Transverse colon (tissue), 4 donors: ENCODE data around the gene EDDM13. TPM values are rescaled to one million over a fixed set of nuclear protein-coding genes. Genes with fewer than 3 reads are reported as not detected.

Experiments
- DNase-seq: peaks from one replicate; pipeline ENCODE4 v3.0.0-alpha.2; 2019
- H3K27ac ChIP-seq, 4 donors: fragments of 200-600 bp; sonication (generic); 2 replicates each; pipeline ENCODE4 v1.5.1; 2016 to 2018; ENCODE audit warnings: inconsistent platforms in 4 of 4
- H3K27me3 ChIP-seq: fragments of 200-600 bp; sonication (generic); 2 replicates; pipeline ENCODE4 v1.5.1; 2017; ENCODE audit warnings: inconsistent platforms
- H3K36me3 ChIP-seq, 4 donors: fragments of 200-600 bp; sonication (generic); 2 replicates each; pipeline ENCODE4 v1.5.1; 2017 to 2019; ENCODE audit warnings: inconsistent platforms in 4 of 4
- H3K4me1 ChIP-seq, 4 donors: fragments of 200-600 bp; sonication (generic); 2 replicates each; pipeline ENCODE4 v1.5.1; 2017 to 2020; ENCODE audit warnings: inconsistent platforms in 4 of 4
- H3K4me3 ChIP-seq, 4 donors: fragments of 200-600 bp; sonication (generic); 1 replicate in 1 of 4; 2 replicates in 3 of 4; pipeline versions ENCODE4 v1.5.1 to v1.6.1; 2017 to 2019; ENCODE audit warnings: inconsistent platforms in 4 of 4
- H3K9me3 ChIP-seq, 2 donors: fragments of 200-600 bp; sonication (generic); 2 replicates each; pipeline ENCODE4 v1.5.1; 2017 to 2019; ENCODE audit warnings: inconsistent platforms in 2 of 2
- EP300 ChIP-seq: sonication (generic); formaldehyde crosslinking; IDR thresholded peaks from one replicate; pipeline ENCODE4 v1.6.1; 2017; ENCODE audit warnings: antibody characterized with exemption, low read depth
- POLR2A ChIP-seq: fragments of 450-650 bp; IDR thresholded peaks from one replicate; pipeline ENCODE4 v1.6.1; 2016; ENCODE audit warnings: antibody characterized with exemption, mild to moderate bottlenecking, moderate library complexity
- POLR2AphosphoS5 ChIP-seq, 3 donors: sonication (generic); formaldehyde crosslinking; IDR thresholded peaks; one replicate each; pipeline ENCODE4 v1.6.1; 2016; ENCODE audit warnings: antibody characterized with exemption in 3 of 3
- WGBS, 2 donors: methylation state at CpG; one replicate each; pipeline ENCODE4 v1.1.5; 2018; ENCODE audit warnings: low coverage in 1 of 2; 5-methylcytosine and 5-hydroxymethylcytosine counted together
- in situ Hi-C, 4 donors: fragments of 200-750 bp; cut with MboI; loops; one replicate each; pipeline versions ENCODE4 v1.15.0 to v1.15.1; 2017; ENCODE audit warnings: low sequenced_read_pairs in 3 of 4, low pct_ligation_motif_present in 1 of 4, low pct_unique_long_range_greater_than_20kb in 1 of 4
- intact Hi-C: fragments of 100-400 bp; cut with DNase I; formaldehyde crosslinking; loops from one replicate; pipeline ENCODE4 v1.15.1; 2023; ENCODE audit warnings: low total_unique reads
- total RNA-seq, 4 donors: library from RNA; depleted of rRNA; stranded (reverse); fragments of >200 nt; gene quantifications; one replicate each; pipeline ENCODE4 v1.1.0, GENCODE V29; 2016
- TF ChIP-seq, protein P1 (sequence below), 5 experiments: fragments of 200-600 bp in 3 of 5; fragments of 450-650 bp in 2 of 5; sonication (generic) in 3 of 5; IDR thresholded peaks; 1 replicate in 2 of 5; 2 replicates in 3 of 5; pipeline ENCODE4 v1.5.1; 2016 to 2017; ENCODE audit warnings: antibody characterized with exemption in 5 of 5, inconsistent platforms in 3 of 5, mild to moderate bottlenecking in 2 of 5, moderate library complexity in 1 of 5

The EDDM13 gene
- total RNA-seq, 4 donors from 2014 or later, result not detected

DNA sequence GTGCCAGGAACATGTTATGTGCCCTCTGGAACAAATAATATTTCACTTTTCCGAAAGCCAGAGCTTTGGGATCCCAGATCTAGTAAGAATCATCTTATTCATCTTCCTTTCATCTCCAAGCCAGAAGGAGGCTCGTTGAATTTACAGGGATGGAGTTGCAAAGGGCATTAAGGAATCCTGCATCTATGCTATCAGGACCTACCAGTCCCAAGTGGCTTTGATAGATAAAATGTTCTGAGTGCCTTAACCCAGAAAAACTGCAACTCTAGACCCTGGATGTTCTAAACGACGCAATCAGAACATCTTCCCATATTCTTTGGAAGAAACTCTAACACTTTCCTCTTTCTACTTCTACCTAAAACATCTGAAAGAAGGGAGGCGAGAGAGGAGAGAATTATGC is 9.2 kb upstream of the EDDM13 start:
- WGBS, 2 donors, result 91 to 92% methylated on average over 5 of the region's 5 CpGs
- TF ChIP-seq EP300, result no peak
- Histone ChIP-seq H3K4me3 (no peak overlapping the region), H3K36me3 (no peaks in the 10 kb centered on the region), H3K27ac (no peak overlapping the region), H3K4me1 (no peaks in the 10 kb centered on the region), H3K9me3 (no peaks in the 10 kb centered on the region), H3K27me3 (no peaks in the 10 kb centered on the region)
- no peak for DNase-seq
- in situ Hi-C loops (no loop called here), intact Hi-C loops (no loop called here)

DNA sequence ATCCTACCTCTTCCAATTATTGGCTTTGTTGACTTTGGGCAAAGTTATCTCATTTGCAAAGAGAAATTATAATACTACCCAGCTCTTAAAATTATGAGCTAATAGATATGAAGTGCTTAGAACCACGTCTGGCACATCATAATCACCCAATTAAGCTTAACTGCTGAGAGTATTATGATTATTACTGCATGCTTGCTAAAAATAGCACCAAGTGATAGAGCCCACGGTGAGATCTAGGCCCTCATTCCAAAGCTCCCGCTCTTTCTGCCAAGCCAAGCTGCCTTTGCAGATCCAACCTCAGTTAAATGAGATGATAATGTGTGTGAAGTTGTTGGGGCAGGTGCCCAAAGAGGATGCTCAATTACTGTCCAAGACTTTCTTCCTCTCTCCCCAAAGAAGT is 6.5 kb upstream of the EDDM13 start:
- no peak for DNase-seq
- WGBS, 2 donors, result 21 to 24% methylated on average over 2 to 3 of the region's 3 CpGs
- TF ChIP-seq, protein P1, sequence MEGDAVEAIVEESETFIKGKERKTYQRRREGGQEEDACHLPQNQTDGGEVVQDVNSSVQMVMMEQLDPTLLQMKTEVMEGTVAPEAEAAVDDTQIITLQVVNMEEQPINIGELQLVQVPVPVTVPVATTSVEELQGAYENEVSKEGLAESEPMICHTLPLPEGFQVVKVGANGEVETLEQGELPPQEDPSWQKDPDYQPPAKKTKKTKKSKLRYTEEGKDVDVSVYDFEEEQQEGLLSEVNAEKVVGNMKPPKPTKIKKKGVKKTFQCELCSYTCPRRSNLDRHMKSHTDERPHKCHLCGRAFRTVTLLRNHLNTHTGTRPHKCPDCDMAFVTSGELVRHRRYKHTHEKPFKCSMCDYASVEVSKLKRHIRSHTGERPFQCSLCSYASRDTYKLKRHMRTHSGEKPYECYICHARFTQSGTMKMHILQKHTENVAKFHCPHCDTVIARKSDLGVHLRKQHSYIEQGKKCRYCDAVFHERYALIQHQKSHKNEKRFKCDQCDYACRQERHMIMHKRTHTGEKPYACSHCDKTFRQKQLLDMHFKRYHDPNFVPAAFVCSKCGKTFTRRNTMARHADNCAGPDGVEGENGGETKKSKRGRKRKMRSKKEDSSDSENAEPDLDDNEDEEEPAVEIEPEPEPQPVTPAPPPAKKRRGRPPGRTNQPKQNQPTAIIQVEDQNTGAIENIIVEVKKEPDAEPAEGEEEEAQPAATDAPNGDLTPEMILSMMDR (IDR thresholded peaks at IDR 0.05), result no peak
- TF ChIP-seq POLR2A (no peak), EP300 (no peak), POLR2AphosphoS5 (IDR thresholded peaks at IDR 0.05) (no peak)
- H3K27ac ChIP-seq, result no peak overlapping the region
- H3K4me1 ChIP-seq, result no peaks in the 10 kb centered on the region
- no peak overlapping the region for H3K4me3 ChIP-seq
- no peaks in the 10 kb centered on the region for H3K27me3 ChIP-seq
- intact Hi-C loops, result no loop called here
- no peaks in the 10 kb centered on the region for H3K36me3 ChIP-seq
- in situ Hi-C loops, result no loop called here
- H3K9me3 ChIP-seq, result no peaks in the 10 kb centered on the region

DNA sequence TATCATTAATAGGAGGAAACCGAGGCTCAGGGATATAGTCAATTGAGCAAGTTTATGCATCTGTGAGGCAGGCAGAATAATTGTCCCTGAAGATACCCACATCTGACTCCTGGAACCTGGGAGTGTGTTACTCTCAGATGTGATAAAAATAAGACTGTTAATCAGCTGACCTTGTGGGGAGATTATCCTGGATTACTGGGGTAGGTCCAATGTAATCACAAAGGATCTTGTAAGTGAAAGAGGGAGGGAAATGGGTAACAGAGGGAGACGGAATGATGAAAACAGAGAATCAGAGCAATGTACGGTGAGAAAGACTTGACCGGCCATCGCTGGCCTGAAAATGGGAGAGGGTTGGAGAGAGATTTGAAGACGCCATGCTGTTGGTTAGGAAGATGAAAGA is 3.2 kb upstream of the EDDM13 start:
- 92 to 94% methylated on average over 6 of the region's 6 CpGs for WGBS, 2 donors
- TF ChIP-seq, protein P1 (IDR thresholded peaks at IDR 0.05), result no peak
- TF ChIP-seq POLR2AphosphoS5 (IDR thresholded peaks at IDR 0.05), result no peak
- no peak for TF ChIP-seq EP300
- TF ChIP-seq POLR2A, result no peak
- Histone ChIP-seq H3K4me3 (no peak overlapping the region), H3K9me3 (no peaks in the 10 kb centered on the region), H3K27ac (no peak overlapping the region), H3K27me3 (no peaks in the 10 kb centered on the region), H3K4me1 (no peaks in the 10 kb centered on the region), H3K36me3 (no peaks in the 10 kb centered on the region)
- in situ Hi-C loops (no loop called here), intact Hi-C loops (no loop called here)
- no peak for DNase-seq

DNA sequence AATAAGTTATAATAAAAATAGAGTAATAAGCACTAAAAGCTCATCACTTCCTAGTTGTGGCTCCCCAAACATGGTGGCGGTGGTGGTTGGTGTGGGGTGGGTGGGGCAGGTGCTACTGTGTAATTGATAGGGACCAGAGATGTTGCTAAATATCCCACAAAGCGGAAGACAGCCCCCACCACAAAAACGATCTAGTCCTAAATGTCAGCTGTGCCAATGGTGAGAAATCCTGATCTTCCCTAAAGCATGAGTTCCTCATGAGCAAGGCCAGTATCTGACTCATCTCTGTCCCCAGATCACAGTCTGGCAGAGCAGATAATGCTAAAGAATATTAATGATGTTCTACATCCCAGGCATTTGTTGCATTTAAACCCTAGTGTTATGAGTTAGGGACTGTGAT is 1.9 kb upstream of the EDDM13 start:
- H3K27ac ChIP-seq, result no peak overlapping the region
- H3K4me1 ChIP-seq, result no peaks in the 10 kb centered on the region
- H3K4me3 ChIP-seq, result no peak overlapping the region
- H3K36me3 ChIP-seq, result no peaks in the 10 kb centered on the region
- no peaks in the 10 kb centered on the region for H3K27me3 ChIP-seq
- in situ Hi-C loops, result no loop called here
- no peak for DNase-seq
- no peaks in the 10 kb centered on the region for H3K9me3 ChIP-seq
- intact Hi-C loops, result no loop called here
- 80 to 90% methylated on average over 2 to 3 of the region's 3 CpGs for WGBS, 2 donors
- TF ChIP-seq, protein P1 (IDR thresholded peaks at IDR 0.05), result no peak
- TF ChIP-seq POLR2A, result no peak
- TF ChIP-seq POLR2AphosphoS5 (IDR thresholded peaks at IDR 0.05), result no peak
- TF ChIP-seq EP300, result no peak

DNA sequence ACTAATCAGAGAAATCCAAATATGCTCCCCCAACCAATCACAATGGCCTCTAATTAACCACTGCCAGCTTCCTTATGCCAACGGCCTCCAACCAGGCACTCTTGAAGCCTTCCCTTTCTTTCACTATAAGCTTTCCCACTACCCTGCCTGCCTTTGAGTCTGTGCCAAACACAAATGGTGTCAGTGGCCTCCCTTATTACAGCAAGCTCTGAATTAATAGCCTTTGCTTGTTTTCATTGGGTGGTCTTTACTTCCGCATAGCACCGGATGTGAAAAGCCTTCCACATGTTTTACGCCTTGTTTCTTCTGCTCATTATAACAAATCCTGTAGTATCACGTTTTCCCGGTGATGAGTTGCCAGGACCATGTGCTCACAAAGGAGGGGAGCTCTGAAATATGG is 1.4 kb upstream of the EDDM13 start:
- H3K9me3 ChIP-seq, result no peaks in the 10 kb centered on the region
- H3K4me1 ChIP-seq, result no peaks in the 10 kb centered on the region
- no peak overlapping the region for H3K4me3 ChIP-seq
- TF ChIP-seq, protein P1 (IDR thresholded peaks at IDR 0.05), result no peak
- TF ChIP-seq EP300, result no peak
- intact Hi-C loops (no loop called here), in situ Hi-C loops (no loop called here)
- H3K36me3 ChIP-seq, result no peaks in the 10 kb centered on the region
- WGBS, 2 donors, result 76 to 93% methylated on average over 4 to 6 of the region's 6 CpGs
- DNase-seq, result no peak
- H3K27ac ChIP-seq, result no peak overlapping the region
- H3K27me3 ChIP-seq, result no peaks in the 10 kb centered on the region
